Tibial artery (tissue), 4 donors: Measurements from ENCODE around the gene SIPA1.

Source experiments
- DNase-seq, 2 donors: peaks; one replicate each; pipeline ENCODE4 v3.0.0-alpha.2; 2019
- H3K27ac ChIP-seq, 2 donors: fragments of 200-600 bp; sonication (generic) in 1 of 2; 1 replicate in 1 of 2; 2 replicates in 1 of 2; pipeline ENCODE4 v1.5.1; 2018 to 2019; ENCODE audit warnings: mild to moderate bottlenecking in 1 of 2
- H3K27me3 ChIP-seq, 2 donors: fragments of 200-600 bp; sonication (generic) in 1 of 2; one replicate each; pipeline versions ENCODE4 v1.5.1 to v1.6.0; 2016 to 2019
- H3K36me3 ChIP-seq, 3 donors: fragments of 200-600 bp; sonication (generic) in 2 of 3; one replicate each; pipeline ENCODE4 v1.5.1; 2016 to 2019; ENCODE audit warnings: mild to moderate bottlenecking in 2 of 3
- H3K4me1 ChIP-seq, 4 donors: fragments of 200-600 bp; sonication (generic) in 2 of 4; 1 replicate in 3 of 4; 2 replicates in 1 of 4; pipeline ENCODE4 v1.5.1; 2016 to 2019
- H3K4me3 ChIP-seq, 2 donors: fragments of 200-600 bp; sonication (generic) in 1 of 2; 1 replicate in 1 of 2; 2 replicates in 1 of 2; pipeline ENCODE4 v1.5.1; 2018 to 2019; ENCODE audit warnings: mild to moderate bottlenecking in 2 of 2
- H3K9me3 ChIP-seq, 3 donors: fragments of 200-600 bp; sonication (generic) in 1 of 3; one replicate each; pipeline ENCODE4 v1.5.1; 2016 to 2019
- intact Hi-C: fragments of 100-400 bp; cut with DNase I; formaldehyde crosslinking; loops from one replicate; pipeline ENCODE4 v1.15.0; 2023; ENCODE audit warnings: low total_unique reads
- TF ChIP-seq, protein P1 (sequence below), 2 experiments: fragments of 200-600 bp in 1 of 2; fragments of 450-650 bp in 1 of 2; IDR thresholded peaks; one replicate each; pipeline ENCODE4 v1.5.1; 2017 to 2019; ENCODE audit warnings: antibody characterized with exemption in 2 of 2, mild to moderate bottlenecking in 1 of 2, moderate library complexity in 1 of 2

The SIPA1 gene

DNA sequence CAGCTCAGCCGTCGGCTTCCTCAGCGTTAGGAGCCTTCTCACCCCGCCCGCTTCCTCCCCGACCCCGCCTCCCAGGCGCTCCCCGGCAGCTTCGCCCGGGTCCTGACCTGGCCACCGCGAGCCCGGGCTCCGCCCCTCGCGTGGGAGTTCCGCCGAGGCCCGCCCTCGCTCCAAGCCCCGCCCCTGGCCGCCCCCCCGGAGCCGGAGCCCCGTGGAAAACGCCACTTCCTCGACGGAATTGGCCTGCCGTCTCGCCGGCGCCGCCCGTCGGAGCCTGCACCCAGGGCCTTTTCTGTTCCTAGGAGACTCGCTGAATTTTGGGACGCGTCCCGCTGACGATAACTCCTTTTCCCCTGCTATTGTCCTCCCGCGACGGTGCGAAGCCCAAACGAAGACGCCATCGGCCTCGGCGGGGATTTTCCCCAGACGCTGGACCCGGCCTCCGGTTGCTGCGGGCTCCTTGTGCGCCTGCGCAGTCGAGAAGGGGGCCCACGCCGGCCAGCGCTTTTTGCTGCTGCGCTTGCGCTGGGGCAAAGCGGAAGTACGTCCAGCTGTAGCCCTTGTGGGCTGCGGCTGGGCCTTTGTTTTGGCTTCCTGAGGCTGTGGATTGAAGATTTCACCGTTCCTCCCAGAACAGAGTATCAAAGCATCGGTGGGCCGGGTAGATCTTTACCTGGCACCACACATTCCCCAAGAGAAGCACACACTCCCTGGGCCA, 14.8 kb downstream of the SIPA1 start:
- Histone ChIP-seq H3K9me3 (no peaks in the 10 kb centered on the region), H3K36me3 (peaks cover 37 to 63% (median 49%) of the 10 kb centered on the region in 3 donors), H3K4me1 (peaks cover 6 to 50% (median 31%) of the 10 kb centered on the region in 4 donors), H3K27me3 (no peaks in the 10 kb centered on the region), H3K4me3 (peak overlapping the region; percentile 55 to 61), H3K27ac (peak overlapping the region; percentile 92 to 94)
- DNase-seq = peak; percentile 89 to 97
- TF ChIP-seq, protein P1, sequence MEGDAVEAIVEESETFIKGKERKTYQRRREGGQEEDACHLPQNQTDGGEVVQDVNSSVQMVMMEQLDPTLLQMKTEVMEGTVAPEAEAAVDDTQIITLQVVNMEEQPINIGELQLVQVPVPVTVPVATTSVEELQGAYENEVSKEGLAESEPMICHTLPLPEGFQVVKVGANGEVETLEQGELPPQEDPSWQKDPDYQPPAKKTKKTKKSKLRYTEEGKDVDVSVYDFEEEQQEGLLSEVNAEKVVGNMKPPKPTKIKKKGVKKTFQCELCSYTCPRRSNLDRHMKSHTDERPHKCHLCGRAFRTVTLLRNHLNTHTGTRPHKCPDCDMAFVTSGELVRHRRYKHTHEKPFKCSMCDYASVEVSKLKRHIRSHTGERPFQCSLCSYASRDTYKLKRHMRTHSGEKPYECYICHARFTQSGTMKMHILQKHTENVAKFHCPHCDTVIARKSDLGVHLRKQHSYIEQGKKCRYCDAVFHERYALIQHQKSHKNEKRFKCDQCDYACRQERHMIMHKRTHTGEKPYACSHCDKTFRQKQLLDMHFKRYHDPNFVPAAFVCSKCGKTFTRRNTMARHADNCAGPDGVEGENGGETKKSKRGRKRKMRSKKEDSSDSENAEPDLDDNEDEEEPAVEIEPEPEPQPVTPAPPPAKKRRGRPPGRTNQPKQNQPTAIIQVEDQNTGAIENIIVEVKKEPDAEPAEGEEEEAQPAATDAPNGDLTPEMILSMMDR (IDR thresholded peaks at IDR 0.05) = peak in 1 of 2 experiments; percentile 32
- intact Hi-C loops = no loop called here

DNA sequence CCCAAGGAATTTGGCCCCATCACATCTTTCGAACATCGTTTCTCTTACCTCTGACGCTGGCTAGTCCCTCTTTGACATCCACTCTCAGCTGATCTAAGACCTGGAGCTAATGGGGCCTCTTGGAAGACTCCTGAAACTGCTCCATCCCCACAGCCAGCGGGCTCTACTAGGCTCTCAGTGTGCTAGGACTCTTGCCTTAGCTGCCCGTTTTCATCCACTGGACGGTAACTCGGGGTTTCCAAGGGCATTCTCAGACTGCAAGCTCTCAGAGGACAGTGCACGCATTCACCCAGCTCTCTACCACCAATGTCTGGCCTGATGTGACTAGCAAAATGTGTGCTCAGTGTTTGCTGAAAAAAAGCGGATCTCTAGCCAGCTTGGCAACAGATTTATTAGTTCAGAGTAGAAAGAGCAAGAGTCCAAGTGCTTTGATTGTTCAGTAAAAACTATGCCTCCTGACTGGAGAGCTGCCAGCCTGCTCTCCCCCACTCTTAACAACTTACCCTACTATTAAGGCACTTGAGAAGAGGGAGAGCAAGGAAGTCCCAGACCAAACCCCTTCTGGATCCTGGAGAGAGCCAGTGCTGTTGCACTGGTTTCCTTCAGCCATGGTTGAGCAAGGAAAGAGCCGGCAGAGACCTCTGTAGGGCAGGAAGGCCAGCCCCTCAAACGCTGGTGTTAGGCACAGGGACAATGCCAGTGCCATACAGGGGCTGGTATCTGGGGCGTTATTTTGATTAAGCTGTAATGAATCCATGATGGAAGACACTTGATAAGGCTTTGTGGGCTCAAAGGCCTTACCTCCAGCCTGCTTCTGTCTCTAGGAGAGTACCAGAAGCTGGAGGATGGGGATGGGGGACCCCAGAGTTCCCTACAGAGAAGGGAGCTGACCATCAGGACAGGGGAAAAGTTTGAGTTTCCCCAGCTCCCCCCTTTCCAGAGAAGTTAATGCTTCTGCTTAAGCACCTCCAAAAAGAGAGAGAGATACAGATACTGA, 15.6 kb downstream of the SIPA1 start:
- H3K27ac ChIP-seq = peak overlapping the region; percentile 92 to 94
- intact Hi-C loops = no loop called here
- no peaks in the 10 kb centered on the region for H3K27me3 ChIP-seq
- H3K36me3 ChIP-seq = peaks cover 45 to 71% (median 58%) of the 10 kb centered on the region in 3 donors
- TF ChIP-seq, protein P1 (IDR thresholded peaks at IDR 0.05) = no peak
- no peak for DNase-seq
- H3K9me3 ChIP-seq = no peaks in the 10 kb centered on the region
- H3K4me1 ChIP-seq = peaks cover 6 to 50% (median 26%) of the 10 kb centered on the region in 4 donors
- peak overlapping the region; percentile 55 to 61 for H3K4me3 ChIP-seq

DNA sequence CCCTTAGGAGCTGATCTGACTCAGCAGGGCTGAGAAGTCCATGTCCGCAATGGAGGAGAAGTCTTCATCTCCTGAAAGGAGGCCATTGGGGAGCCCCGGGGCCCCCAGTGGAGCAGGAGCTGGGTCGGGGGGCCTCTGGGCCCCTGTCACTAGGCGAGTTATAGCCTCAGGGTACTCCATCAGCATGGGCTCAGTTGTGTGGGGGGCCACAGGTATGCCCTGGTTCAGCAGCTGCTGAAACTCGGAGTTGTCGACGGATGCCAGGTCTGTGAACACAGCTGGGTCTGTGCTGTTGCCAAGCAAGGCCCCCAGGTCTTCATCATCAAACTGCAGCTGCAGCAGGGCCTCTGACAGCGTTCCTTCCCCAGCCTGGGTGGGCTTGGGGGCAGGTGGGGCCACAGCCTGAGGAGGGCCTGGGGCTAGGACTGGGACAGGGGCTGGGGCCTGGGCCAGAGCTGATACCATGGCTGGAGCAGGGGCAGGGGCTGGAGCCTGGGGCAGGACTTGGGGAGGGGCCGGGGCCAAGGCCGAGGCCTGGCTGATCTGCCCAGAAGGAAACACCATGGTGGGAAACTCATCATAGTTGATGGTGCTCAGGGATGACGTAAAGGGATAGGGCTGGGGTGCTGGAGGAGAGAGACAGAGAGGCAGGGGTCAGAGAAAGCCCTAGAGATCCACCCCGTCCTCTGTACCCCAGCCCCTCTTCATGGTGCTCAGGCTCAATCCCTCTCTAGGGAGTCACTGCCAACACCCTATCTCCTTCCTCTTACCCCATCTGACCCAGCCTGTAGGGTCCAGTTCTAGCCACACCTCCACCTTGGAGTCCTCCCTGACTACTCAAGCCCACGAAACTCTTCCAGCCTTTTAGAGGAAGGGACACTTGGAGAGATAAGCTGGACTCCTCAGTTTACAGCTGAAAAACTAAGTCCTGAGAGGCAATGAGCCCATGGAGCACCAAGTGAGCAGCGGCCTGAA, 16.8 kb downstream of the SIPA1 start:
- DNase-seq = no peak
- Histone ChIP-seq H3K4me1 (peaks cover 6 to 42% (median 32%) of the 10 kb centered on the region in 4 donors), H3K9me3 (no peaks in the 10 kb centered on the region), H3K36me3 (peaks cover 57 to 71% (median 64%) of the 10 kb centered on the region in 3 donors), H3K27ac (peak overlapping the region in 1 of 2 donors; percentile 94), H3K27me3 (no peaks in the 10 kb centered on the region), H3K4me3 (no peak overlapping the region)
- intact Hi-C loops = no loop called here
- TF ChIP-seq, protein P1 (IDR thresholded peaks at IDR 0.05) = no peak

DNA sequence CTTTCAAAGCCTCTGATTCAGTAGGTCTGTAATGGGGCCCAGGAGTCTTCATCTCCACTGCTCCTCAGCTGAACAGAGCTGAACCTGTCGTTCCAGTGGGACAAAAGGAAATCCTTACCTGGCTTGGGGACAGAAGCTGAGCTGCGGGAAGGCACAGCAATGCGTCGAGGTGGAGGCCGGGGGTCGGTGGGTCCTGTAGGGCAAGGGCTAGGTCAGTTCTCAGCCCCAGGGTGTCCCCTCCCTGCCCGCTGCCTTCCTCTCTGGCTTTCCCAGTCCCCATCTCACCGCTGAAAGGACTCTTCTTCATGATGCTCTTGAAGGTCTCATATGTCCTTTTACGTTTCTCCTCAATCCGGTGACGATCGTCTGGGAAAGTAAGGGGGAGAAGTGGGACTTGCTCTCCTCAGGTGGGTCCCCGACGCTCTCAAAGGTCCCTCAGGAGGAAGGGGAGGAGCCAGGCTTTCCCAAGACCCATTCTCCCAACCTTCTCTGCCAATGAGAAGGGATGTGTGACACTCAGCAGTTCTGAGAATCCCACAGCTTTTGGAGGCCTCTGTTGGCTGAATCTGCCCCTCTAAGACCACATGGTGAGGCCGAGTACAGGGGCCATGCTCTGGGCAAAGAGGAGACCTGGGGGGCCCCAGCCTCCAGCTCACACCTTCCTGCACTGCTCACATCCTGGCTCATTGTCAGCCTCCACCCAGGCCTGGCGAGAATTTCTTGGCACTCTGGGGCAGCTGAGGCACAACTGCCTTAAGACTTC, 17.9 kb downstream of the SIPA1 start:
- TF ChIP-seq, protein P1 (IDR thresholded peaks at IDR 0.05) = no peak
- H3K27me3 ChIP-seq = no peaks in the 10 kb centered on the region

More for the DNA sequence above, 17.9 kb downstream of the SIPA1 start:
- no peak overlapping the region for H3K4me3 ChIP-seq
- no peak for DNase-seq
- intact Hi-C loops = no loop called here
- H3K36me3 ChIP-seq = peaks cover 66 to 71% (median 67%) of the 10 kb centered on the region in 3 donors
- H3K9me3 ChIP-seq = no peaks in the 10 kb centered on the region
- H3K27ac ChIP-seq = no peak overlapping the region
- peaks cover 6 to 50% (median 42%) of the 10 kb centered on the region in 4 donors for H3K4me1 ChIP-seq
